ENCODE data around the gene ZNF444. TPM values are rescaled to one million over a fixed set of nuclear protein-coding genes. Genes with fewer than 3 reads are reported as not detected.
"Not testable (repeated sequence)": the region's sequence is repeated elsewhere in the genome, so short reads cannot be mapped to it uniquely, and the experiment has no call there.

The ZNF444 gene
- total RNA-seq, 1 donor = 12.1 TPM

GRCh38 chr19:56142897-56143434 lies 1.9 kb downstream of the ZNF444 start:
- no peak for DNase-seq (ENCODE audit: low read depth in 2 of 3, low spot score in 2 of 3)

- DNase-seq (ENCODE audit: low read depth in 2 of 3, low spot score in 2 of 3) = peak in 2 of 3 donors; percentile 83 to 89
Measured at GRCh38 chr19:56144376-56144775, 3.3 kb downstream of the ZNF444 start.

GRCh38 chr19:56144831-56145230 lies 3.7 kb downstream of the ZNF444 start:
- DNase-seq (ENCODE audit: low read depth in 2 of 3, low spot score in 2 of 3) = peak in 1 of 3 donors; percentile 15

GRCh38 chr19:56145698-56146097 lies 4.6 kb downstream of the ZNF444 start:
- DNase-seq (ENCODE audit: low read depth in 2 of 3, low spot score in 2 of 3) = no peak

- no peak for DNase-seq (ENCODE audit: low read depth in 2 of 3, low spot score in 2 of 3)
Measured at GRCh38 chr19:56146904-56147303, 5.8 kb downstream of the ZNF444 start.

GRCh38 chr19:56147307-56147706 lies 6.2 kb downstream of the ZNF444 start:
- no peak for DNase-seq (ENCODE audit: low read depth in 2 of 3, low spot score in 2 of 3)

- no peak for DNase-seq (ENCODE audit: low read depth in 2 of 3, low spot score in 2 of 3)
Measured at GRCh38 chr19:56148096-56148495, 7.0 kb downstream of the ZNF444 start.

GRCh38 chr19:56148955-56149655 lies 8.0 kb downstream of the ZNF444 start:
- DNase-seq (ENCODE audit: low read depth in 2 of 3, low spot score in 2 of 3) = not testable (repeated sequence)

GRCh38 chr19:56149656-56150038 lies 8.6 kb downstream of the ZNF444 start:
- DNase-seq (ENCODE audit: low read depth in 2 of 3, low spot score in 2 of 3) = no peak

- no peak for DNase-seq (ENCODE audit: low read depth in 2 of 3, low spot score in 2 of 3)
Measured at GRCh38 chr19:56150358-56150757, 9.3 kb downstream of the ZNF444 start.

GRCh38 chr19:56152644-56153043 lies 11.6 kb downstream of the ZNF444 start:
- no peak for DNase-seq (ENCODE audit: low read depth in 2 of 3, low spot score in 2 of 3)

GRCh38 chr19:56153507-56153906 lies 12.4 kb downstream of the ZNF444 start:
- DNase-seq (ENCODE audit: low read depth in 2 of 3, low spot score in 2 of 3) = no peak

- peak in 1 of 3 donors; percentile 28 for DNase-seq (ENCODE audit: low read depth in 2 of 3, low spot score in 2 of 3)
Measured at GRCh38 chr19:56155124-56155687, 14.1 kb downstream of the ZNF444 start.

GRCh38 chr19:56156768-56157167 lies 15.7 kb downstream of the ZNF444 start:
- no peak for DNase-seq (ENCODE audit: low read depth in 2 of 3, low spot score in 2 of 3)

GRCh38 chr19:56158170-56158757 lies 17.2 kb downstream of the ZNF444 start:
- DNase-seq (ENCODE audit: low read depth in 2 of 3, low spot score in 2 of 3) = no peak

GRCh38 chr19:56159009-56159559 lies 18.0 kb downstream of the ZNF444 start:
- DNase-seq (ENCODE audit: low read depth in 2 of 3, low spot score in 2 of 3) = no peak

GRCh38 chr19:56159622-56160271 lies 18.7 kb downstream of the ZNF444 start:
- no peak for DNase-seq (ENCODE audit: low read depth in 2 of 3, low spot score in 2 of 3)

GRCh38 chr19:56161534-56161933 lies 20.4 kb downstream of the ZNF444 start:
- DNase-seq (ENCODE audit: low read depth in 2 of 3, low spot score in 2 of 3) = no peak

GRCh38 chr19:56162258-56162657 lies 21.2 kb downstream of the ZNF444 start:
- DNase-seq (ENCODE audit: low read depth in 2 of 3, low spot score in 2 of 3) = peak in 2 of 3 donors; percentile 80 to 84

GRCh38 chr19:56163097-56163496 lies 22.0 kb downstream of the ZNF444 start:
- no peak for DNase-seq (ENCODE audit: low read depth in 2 of 3, low spot score in 2 of 3)

- DNase-seq (ENCODE audit: low read depth in 2 of 3, low spot score in 2 of 3) = peak in 1 of 3 donors; percentile 43
Measured at GRCh38 chr19:56167064-56167578, 26.0 kb downstream of the ZNF444 start.
